Ecto neural progenitor cell (in vitro differentiated cells): ENCODE measurements around the gene STRADA.
"Not testable (repeated sequence)": the region's sequence is repeated elsewhere in the genome, so short reads cannot be mapped to it uniquely, and the experiment has no call there.

ENCODE experiments used
- DNase-seq: peaks from one replicate; pipeline ENCODE4 v3.0.0-alpha.2; 2018; ENCODE audit warnings: low spot score

The STRADA gene

DNA sequence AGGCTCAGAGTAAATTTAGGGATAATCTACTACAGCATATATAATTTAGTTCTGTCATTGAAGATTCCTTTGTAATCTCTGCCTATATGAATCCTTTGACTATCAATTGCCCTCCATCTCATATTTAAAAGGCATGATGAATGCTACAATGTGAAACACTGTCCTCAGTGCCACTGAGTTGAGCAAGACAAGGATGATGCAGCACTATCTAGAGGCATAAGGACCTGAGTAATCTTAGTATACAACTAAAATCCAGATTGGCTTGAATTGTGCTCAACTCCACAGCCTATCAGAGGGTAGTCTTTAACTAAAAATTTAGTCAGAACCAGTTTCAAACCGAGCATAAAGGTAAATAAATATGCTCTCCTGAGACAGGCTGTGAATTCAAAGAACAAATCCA, 11.6 kb upstream of the STRADA start:
- no peak for DNase-seq

DNA sequence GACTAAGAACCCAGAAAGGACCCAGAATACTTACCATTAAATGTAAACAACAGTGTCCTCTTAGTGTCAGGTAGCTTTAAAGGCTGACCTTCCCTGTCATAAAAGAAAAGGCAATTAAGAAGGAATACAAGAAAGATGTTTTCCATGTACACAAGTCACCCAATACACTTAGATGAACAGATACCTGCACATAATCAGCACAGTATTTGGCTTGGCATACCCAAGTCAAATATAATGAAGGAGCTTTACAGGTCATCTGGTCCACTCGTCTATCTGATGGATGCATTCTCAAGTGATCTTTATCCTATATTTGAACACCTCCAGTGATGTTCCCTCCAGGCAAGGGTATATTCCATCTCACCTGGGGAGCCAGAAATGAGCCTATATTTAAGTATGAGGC, 11.1 kb upstream of the STRADA start:
- DNase-seq, result no peak

DNA sequence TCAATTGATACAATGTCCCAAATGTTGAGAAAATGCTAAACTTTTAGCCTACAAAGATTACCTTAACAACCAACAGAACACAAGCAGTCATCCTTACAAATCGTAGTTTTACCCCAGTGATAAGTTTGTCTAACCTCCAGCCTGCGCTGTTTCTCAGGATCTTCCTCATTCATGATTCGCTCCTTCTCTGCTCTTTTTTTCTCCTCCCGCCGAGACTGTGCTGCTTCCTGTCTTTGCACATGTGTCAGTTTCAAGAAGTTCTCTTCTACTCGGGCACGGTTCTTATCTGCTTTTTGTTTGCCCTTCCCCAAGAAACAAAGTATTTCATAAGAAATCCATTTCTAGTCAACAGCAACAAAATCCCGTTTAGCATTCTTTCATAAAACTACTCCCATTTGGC, 10.2 kb upstream of the STRADA start:
- no peak for DNase-seq

DNA sequence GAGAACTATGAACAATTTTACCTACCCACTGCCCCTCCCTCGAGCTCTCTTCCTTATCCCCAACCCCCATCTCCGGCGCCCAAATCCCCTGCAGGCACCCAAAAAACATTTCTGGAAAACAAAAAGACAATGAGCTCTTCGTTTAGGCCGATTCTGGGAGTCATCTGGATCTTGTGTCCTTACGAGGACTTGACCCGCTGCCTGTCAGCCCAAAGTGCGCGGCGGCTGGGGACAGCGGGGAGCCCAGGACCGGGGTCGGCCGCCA, 524 bp downstream of the STRADA start:
- DNase-seq, result no peak

DNA sequence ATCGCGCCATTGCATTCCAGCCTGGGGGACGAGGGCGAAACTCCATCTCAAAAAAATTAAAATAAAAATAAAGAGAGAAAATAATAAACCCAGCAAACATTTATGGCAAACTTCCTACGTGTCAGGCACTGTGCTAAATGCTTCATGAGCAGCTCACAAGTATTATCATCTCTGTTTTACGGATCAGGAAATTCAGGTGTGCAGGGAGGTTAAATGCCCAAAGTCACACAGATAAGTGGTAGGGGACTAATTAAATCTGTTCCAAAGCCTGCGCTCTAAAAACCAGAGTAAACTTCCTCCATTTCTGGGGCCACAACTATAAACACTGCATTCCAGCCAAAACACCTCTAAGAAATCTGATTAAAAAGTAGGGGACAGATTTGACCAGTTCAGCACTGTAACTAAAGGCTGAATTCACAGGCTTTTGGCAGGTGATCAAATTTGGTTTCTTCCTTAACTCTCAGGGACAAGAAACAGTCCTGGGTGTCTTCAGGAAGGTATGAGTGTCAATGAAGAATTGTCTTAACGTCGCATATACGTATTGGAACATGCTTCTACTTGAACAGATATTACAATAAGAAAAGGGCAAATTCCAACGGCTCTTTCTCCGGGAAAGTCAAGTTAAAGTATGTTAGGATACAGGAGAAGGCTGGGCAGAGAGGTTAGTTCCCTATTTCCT, 996 bp downstream of the STRADA start:
- DNase-seq, result no peak

DNA sequence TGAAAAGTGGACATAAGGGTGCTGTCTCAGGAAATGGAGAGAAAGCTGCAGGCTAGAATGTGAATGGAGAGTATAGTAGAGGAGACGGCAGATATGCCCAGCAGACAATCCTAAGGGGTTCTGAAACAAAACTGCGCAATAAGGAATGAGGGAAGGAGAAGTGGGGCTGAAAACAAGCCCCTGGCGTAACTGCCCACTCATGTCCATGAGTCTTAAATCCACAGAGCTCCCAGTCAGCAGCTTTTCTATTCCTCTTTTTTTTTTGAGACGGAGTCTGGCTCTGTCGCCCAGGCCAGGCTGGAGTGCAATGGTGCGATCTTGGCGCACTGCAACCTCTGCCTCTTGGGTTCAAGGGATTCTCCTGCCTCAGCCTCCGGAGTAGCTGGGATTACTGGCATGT, 5.9 kb downstream of the STRADA start:
- no peak for DNase-seq

DNA sequence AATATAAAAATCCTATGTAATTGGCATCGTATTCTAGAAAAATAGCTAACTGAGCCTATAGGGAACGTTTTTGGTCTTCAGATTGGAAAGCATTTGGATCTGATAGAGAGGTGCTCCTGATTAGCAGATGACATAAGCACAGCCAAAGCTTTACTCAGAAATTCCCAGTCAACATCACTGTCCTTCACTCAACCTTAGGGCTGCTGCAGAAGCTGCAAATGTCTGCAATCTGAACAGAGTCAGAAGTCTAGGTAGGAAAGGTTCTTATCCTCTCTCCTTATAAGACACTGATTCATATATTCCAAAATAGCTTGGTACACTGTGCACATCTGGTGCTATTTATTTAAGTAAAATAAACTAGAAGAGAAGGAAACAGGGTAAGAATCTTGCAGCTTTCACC, 19.2 kb downstream of the STRADA start:
- DNase-seq, result no peak

DNA sequence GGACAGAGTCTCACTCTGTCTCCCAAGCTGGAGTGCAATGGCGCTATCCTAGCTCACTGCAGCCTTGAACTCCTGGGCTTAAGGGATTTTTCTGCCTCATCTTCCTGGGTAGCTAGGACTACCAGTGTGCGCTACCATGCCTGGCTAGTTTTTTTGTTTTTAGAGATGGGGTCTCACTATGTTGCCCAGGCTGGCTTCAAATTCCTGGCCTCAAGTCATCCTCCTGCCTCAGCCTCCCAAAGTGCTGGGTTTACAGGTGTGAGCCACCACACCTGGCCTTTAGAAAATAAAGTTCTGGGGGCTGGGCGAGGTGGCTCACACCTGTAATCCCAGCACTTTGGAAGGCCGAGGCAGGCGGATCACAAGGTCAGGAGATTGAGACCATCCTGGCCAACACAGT, 21.4 kb downstream of the STRADA start:
- DNase-seq, result not testable (repeated sequence)

DNA sequence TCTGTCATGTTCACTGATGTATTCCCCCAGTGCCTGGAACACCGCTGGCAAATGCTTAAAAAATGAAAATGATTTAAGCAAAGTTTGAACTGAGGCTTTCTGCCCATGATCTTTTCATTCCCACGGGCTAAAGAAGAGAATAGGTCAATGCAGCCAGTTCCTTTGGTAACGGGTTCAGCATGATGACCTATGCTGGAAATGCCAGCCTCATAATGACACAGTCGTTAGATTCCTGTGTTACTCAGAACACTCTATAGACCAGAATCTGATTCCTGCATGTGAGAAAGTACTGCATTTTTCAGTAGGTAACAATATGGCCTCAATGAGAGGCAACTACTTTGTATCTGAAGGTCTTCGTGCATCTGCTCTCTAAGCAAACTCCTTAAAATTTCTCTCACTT, 22.6 kb downstream of the STRADA start:
- DNase-seq, result no peak

DNA sequence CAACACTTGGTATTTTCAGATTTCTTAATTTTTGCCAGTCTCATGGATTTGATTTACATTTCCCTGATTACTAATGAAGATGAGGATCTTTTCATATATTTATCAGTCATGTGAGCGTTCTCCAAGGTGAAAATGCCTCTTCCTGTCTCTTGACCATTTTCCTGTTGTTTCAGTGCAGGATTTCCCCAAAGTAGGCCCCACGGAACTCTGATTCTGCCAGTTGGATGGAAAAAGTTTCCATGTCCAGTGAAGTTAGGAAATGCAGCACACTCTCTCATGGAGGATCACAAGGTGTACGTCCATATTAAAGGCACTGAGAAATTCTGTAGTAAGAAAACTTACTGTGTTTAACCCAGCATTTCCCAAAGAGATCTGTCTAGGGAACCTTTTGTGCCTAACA, 25.2 kb downstream of the STRADA start:
- no peak for DNase-seq

DNA sequence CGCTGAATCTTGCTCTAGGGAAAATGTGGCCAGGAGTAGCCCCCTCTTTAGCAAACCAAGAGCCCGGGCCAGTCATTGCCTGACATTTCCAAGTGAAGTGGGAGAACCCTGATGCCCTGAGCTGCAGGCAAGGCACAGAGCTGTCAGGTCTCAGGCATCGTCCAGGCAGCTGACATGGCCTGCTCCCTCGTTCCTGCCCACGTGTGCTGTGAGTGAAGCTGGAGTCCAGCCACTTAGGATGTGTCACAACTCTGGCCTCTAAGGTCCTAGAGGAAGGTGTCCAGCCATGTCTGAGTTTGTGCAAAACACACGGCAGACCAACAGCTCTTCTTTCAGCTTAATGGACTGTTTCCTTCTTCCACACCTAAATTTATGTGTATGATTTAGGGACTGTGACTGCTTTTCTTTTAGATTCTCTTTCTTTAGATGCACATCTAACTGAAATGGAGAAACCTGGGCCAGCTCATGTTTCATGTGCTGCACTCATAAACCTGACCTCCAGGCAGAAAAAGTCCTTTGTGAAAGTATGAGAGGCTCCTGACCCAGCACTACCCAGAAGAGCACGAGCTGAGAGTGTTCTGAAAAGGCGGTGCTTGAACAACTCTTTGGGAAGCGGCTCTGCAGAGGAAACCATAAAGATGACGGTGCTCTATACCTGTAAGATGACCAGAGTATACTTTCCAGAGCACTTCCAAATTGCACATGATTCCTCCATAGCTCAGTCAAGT, 26.9 kb downstream of the STRADA start:
- no peak for DNase-seq

DNA sequence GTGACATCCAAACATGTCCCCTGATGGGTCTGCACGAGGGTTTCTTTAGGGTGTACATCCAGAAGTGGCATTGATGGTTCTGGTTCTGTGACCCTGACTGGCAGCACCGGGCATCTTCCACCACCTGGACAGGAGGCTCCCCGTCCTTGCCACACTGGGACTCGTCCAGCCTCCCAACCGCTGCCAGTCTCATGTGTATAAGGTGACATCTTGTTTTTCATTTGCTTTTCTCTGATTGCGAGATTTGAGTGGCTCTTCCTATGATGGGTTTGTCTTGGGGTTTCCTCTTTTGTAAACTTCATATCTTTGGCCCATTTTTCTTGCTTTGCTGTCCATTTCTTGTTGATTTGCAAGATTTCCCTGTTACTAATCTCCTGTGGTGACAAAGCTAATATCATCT, 32.5 kb downstream of the STRADA start:
- DNase-seq, result no peak

DNA sequence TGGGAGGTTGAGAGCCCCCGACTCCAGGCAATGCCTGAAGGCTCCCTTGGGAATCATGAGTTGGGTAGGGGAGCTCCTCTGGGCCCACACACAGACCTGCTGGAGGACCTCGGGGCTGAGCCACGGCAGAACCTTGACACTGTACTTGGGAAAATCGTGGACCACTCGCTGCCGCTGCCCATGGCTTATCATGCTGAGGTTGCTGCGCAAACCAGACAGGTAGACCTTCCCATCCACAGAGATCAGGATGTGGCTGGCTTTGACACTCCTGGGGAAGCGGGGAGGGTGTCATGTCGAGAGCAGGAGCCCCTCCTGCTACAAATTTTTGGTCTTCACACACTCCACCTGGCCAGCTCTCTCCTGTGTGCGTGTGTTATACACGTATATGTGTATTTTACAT, 34.4 kb downstream of the STRADA start:
- DNase-seq, result no peak

DNA sequence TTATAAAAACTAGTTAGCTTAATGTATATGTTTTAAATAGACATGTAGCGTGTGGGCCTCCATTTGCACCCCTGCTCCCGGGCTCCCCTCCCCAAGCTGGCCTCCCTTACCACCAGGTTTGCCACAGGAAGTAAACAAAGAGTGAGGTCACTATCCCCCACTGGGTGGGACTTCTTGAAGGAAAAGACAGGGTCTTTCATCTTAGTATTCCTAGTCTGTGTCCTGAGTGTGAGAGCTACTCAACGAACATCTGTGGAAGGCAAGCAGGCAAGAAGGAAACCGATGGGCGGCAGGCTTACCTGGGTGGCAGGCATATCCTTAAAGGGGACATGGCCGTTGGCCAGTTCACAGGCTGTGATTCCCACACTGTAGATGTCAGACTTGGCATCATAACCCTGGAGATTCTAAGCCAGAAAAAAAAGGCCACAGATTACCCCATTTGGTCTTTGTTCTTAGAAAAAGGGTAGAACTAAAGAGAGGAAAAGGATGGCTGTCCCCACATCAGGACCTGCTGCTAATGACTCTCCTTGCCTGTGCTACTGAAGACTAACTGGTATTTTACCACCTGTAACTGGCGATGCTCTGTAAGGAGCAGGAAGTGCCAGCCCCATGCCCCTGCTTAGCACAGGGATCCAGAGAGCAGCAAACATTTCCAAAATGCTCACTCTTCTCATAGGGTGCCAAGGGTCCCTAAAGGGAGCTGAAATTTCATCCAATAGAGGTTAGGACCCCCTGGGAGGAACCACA, 35.1 kb downstream of the STRADA start:
- DNase-seq, result no peak

DNA sequence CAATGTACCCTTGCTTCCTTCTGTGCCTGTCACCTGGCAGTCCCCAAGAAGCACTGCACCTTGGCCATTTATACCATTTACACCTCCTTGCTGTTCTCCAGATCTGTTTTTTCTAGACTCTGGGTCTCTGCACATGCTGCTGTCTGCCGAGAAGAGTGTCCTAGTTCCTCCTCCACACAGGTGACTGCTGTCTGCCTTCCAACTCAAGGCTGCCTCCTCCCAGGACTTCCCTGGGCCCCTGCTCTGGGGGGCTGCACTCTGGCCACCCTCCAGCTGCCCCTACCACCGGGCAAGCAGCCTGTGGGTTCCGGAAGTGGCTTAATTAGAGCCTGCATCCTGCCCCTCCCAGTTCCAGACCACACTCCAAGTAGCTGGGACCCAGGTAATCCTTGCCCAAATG, 35.9 kb downstream of the STRADA start:
- no peak for DNase-seq

DNA sequence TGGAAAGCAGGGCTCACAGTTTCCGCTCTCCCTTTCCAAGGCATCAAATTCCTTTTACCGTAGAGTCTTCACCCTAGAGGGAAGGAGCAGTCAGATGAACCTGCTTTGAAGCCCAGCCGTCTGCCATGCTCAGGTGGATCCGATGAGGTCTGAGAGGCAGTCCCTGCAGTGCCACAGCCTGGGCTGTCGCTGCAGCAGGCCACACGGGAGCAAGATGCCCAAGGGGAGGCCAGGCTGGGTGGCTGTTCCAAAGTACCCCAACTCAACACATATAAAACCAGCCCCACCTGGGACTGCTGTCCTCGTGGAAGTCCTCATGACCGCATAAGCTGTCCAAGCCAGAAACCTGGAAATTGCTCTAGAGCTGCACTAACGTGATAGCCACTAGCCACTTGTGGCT, 36.8 kb downstream of the STRADA start:
- no peak for DNase-seq

DNA sequence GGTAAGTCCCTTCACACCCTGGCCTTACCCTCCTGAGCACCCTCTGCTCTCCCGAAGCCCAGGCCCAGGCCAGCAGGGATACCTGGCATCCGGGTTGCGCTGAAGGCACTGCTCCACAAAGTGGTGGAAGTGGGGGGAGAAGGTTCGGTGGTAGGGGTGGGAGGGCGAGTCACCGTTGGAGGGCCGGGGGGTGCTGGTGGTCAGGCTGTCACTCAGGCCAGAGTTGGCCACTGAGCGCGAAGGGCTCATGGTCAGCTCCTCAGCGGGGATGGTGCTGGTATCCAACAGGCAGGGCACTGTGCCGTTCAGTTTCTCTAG, 37.4 kb downstream of the STRADA start:
- DNase-seq, result no peak

DNA sequence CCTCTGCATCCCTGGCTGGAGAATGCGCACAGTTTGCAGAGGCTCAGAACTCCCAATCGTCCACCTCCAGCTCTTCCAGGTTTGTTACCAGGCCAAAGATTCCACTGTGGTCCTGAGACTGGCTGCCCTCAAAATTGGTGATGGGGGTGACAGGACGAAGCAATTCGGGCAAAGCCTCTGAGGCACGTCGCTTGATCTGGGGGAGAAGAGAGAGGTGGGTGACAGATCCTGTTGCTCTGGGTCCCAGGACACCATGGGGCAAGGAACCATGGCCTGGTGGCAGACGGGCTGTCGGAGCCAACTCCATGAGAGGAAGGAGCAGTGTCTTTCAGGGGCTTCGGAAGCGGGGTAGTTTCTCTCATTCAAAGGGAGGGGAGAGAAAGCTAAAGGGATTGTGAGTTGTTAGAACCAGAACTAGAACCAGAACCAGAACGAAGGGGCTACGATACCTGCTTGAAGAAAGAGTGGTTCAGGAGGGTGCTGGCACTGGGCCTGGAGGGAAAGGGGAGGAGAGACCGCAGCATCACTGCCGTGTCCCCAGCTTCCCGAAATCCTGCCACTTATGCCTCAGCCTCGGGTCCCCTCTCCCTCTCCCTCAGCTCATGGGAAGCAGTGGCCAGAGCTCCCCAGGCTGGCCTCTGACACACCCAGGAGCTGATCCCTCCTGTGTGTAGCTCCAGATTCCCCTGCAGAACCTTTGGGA, 37.9 kb downstream of the STRADA start:
- peak; percentile 43 for DNase-seq

DNA sequence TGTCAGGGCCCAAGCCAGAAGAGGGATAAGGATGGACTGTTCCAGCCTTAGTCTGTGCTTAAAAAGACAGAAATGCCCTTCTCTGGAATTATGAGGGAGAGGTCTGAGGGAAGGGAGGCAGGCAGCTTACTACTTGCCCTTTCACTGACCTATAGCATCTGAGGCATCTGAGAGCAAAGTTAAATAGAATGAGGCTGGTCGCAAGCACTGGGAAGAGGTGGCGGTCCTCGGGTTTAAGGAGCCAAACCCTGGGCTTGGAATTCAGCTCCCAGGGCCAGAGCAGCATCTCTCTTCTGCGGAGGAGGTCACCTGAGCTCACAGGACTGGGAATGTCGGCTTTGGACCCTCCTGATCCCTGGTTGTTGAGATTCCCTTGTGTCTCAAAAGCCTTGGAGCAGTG, 38.6 kb downstream of the STRADA start:
- DNase-seq, result peak; percentile 34

DNA sequence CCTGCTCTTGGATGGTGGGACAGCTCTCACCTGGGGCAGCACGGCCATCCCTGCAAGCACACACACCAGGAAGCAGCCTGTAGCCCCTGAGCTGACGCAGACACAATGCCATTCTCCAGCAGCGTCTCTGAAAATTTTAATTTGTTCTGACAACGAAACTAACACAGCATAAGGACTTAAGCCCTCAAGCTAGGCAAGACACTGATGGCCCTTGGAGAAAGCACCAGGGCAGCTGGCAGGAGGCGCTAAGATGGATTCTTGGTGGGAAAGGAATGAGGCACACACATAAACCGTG, 38.9 kb downstream of the STRADA start:
- DNase-seq, result peak; percentile 43

DNA sequence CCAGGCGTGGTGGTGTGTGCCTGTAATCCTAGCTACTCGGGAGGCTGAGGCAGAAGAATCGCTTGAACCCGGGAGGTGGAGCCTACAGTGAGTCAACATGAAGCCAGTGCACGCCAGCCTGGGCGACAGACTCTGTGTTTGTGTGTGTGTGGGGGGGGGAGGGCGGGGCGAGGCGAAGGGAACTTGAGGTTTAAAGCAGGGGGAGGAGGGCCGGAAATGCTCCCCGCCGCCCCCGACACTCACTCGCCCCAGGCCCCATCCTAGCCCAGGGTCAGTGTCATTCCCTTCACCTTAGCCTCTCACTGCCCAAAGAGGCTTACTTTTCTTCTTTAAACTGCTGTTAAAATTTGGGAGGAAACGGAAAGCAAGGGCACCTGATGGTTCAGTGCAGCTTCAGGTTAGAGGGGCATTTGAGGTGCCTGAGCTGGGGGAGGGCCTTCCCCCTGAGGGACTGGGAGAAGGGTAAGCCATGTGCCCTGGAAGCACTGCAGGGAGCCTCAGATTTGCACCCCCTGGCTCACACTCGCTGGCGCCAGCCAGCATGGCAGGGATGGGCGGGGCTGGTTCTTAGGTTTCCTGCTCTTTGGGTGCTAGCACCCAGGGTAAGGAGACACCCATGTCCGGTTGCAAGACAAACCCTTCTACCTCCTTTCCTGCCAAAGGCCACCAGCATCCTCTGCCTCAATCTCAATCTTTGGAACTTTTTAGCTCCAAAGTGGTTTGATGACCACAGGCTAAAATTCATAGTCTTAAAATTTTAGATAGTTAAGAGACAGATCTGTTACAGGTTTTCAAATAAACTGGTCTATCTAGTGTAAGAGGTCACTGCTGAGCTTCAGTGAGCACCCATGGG, 39.5 kb downstream of the STRADA start:
- DNase-seq, result peak; percentile 41

DNA sequence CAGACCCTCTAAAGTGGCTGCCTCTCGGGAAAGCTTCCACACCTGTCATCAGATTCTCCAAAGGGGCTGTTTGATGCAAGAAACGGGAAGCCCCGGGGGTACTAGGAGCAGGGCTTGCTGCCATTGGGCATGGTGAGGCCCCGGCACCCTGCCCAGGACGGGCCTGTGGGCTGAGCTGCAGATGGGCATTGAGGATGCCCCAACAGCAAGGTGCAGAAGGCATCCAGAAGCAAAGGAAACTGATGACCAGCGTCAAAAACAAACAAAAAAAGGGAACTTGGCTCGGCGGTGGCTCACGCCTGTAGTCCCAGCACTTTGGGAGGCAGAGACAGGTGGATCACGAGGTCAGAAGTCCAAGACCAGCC, 40.2 kb downstream of the STRADA start:
- DNase-seq, result no peak
